Ishikawa (cell line): ENCODE data around the gene MAGI2.

ENCODE experiments used
- CEBPB ChIP-seq: IDR thresholded peaks from 2 replicates; pipeline ENCODE4 v1.6.1; 2012
- CREB1 ChIP-seq: IDR thresholded peaks from 2 replicates; pipeline ENCODE4 v1.6.1; 2012; ENCODE audit warnings: low read depth
- EP300 ChIP-seq: IDR thresholded peaks from 2 replicates; pipeline ENCODE4 v1.6.1; 2012; ENCODE audit warnings: borderline replicate concordance
- MAX ChIP-seq: IDR thresholded peaks from 2 replicates; pipeline ENCODE4 v1.6.1; 2012
- NFIC ChIP-seq: IDR thresholded peaks from 2 replicates; pipeline ENCODE4 v1.6.1; 2012
- RAD21 ChIP-seq: IDR thresholded peaks from 2 replicates; pipeline ENCODE4 v1.6.1; 2012; ENCODE audit warnings: low read depth
- TAF1 ChIP-seq: IDR thresholded peaks from 2 replicates; pipeline ENCODE4 v1.6.1; 2012; ENCODE audit warnings: low read depth, mild to moderate bottlenecking
- TEAD4 ChIP-seq: IDR thresholded peaks from 2 replicates; pipeline ENCODE4 v1.6.1; 2012
- YY1 ChIP-seq: IDR thresholded peaks from 2 replicates; pipeline ENCODE4 v1.6.1; 2012; ENCODE audit warnings: low read depth
- TF ChIP-seq, protein P1 (sequence below): IDR thresholded peaks from 2 replicates; pipeline ENCODE4 v1.6.1; 2012; ENCODE audit warnings: low read depth, mild to moderate bottlenecking

- no peak for TF ChIP-seq TAF1
- TF ChIP-seq CREB1, result no peak
- no peak for TF ChIP-seq EP300
- no peak for TF ChIP-seq MAX
- no peak for TF ChIP-seq YY1
- TF ChIP-seq CEBPB, result no peak
- TF ChIP-seq, protein P1, sequence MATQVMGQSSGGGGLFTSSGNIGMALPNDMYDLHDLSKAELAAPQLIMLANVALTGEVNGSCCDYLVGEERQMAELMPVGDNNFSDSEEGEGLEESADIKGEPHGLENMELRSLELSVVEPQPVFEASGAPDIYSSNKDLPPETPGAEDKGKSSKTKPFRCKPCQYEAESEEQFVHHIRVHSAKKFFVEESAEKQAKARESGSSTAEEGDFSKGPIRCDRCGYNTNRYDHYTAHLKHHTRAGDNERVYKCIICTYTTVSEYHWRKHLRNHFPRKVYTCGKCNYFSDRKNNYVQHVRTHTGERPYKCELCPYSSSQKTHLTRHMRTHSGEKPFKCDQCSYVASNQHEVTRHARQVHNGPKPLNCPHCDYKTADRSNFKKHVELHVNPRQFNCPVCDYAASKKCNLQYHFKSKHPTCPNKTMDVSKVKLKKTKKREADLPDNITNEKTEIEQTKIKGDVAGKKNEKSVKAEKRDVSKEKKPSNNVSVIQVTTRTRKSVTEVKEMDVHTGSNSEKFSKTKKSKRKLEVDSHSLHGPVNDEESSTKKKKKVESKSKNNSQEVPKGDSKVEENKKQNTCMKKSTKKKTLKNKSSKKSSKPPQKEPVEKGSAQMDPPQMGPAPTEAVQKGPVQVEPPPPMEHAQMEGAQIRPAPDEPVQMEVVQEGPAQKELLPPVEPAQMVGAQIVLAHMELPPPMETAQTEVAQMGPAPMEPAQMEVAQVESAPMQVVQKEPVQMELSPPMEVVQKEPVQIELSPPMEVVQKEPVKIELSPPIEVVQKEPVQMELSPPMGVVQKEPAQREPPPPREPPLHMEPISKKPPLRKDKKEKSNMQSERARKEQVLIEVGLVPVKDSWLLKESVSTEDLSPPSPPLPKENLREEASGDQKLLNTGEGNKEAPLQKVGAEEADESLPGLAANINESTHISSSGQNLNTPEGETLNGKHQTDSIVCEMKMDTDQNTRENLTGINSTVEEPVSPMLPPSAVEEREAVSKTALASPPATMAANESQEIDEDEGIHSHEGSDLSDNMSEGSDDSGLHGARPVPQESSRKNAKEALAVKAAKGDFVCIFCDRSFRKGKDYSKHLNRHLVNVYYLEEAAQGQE, result no peak
- TF ChIP-seq TEAD4, result no peak
- no peak for TF ChIP-seq RAD21
- no peak for TF ChIP-seq NFIC
These were observed 373.4 kb downstream of the MAGI2 start for GRCh38 chr7:79079919-79080554.
